Activated CD8-positive, alpha-beta memory T cell treated with anti-CD3 and anti-CD28 coated beads for 1 hour (primary cell): Measurements from ENCODE around the gene TMPRSS11D.

ENCODE experiments used
- DNase-seq, 2 donors: peaks; one replicate each; pipeline ENCODE4 v3.0.0-alpha.2; 2020; ENCODE audit warnings: low read depth in 1 of 2; ENCODE audit errors: extremely low read depth in 1 of 2

Gene TMPRSS11D

GRCh38 chr4:67886281-67886680 is 2.5 kb upstream of the TMPRSS11D start:
- no peak for DNase-seq

- no peak for DNase-seq
Measured at GRCh38 chr4:67885762-67886161, 2.0 kb upstream of the TMPRSS11D start.

- no peak for DNase-seq
Measured at GRCh38 chr4:67884701-67885100, 899 bp upstream of the TMPRSS11D start.

GRCh38 chr4:67883458-67883857 is 344 bp downstream of the TMPRSS11D start:
- DNase-seq = no peak

- no peak for DNase-seq
Measured at GRCh38 chr4:67880866-67881610, 2.8 kb downstream of the TMPRSS11D start.

GRCh38 chr4:67879486-67879885 is 4.3 kb downstream of the TMPRSS11D start:
- DNase-seq = no peak

- DNase-seq = no peak
Measured at GRCh38 chr4:67877086-67877485, 6.7 kb downstream of the TMPRSS11D start.

GRCh38 chr4:67874986-67875385 is 8.8 kb downstream of the TMPRSS11D start:
- no peak for DNase-seq

- DNase-seq = no peak
Measured at GRCh38 chr4:67873116-67873515, 10.7 kb downstream of the TMPRSS11D start.

- DNase-seq = no peak
Measured at GRCh38 chr4:67871867-67872266, 11.9 kb downstream of the TMPRSS11D start.

GRCh38 chr4:67869580-67870190 is 14.1 kb downstream of the TMPRSS11D start:
- no peak for DNase-seq

- DNase-seq = no peak
Measured at GRCh38 chr4:67861513-67861912, 22.3 kb downstream of the TMPRSS11D start.

- no peak for DNase-seq
Measured at GRCh38 chr4:67853336-67853735, 30.5 kb downstream of the TMPRSS11D start.

GRCh38 chr4:67820903-67821302 is 62.9 kb downstream of the TMPRSS11D start:
- no peak for DNase-seq

- no peak for DNase-seq
Measured at GRCh38 chr4:67810011-67810410, 73.8 kb downstream of the TMPRSS11D start.

- DNase-seq = no peak
Measured at GRCh38 chr4:67809502-67809901, 74.3 kb downstream of the TMPRSS11D start.

- no peak for DNase-seq
Measured at GRCh38 chr4:67796810-67797209, 87.0 kb downstream of the TMPRSS11D start.

GRCh38 chr4:67790721-67791120 is 93.1 kb downstream of the TMPRSS11D start:
- DNase-seq = no peak

GRCh38 chr4:67787311-67787710 is 96.5 kb downstream of the TMPRSS11D start:
- DNase-seq = no peak

GRCh38 chr4:67785528-67785927 is 98.3 kb downstream of the TMPRSS11D start:
- DNase-seq = no peak

GRCh38 chr4:67779631-67780030 is 104.2 kb downstream of the TMPRSS11D start:
- no peak for DNase-seq

GRCh38 chr4:67776746-67777145 is 107.1 kb downstream of the TMPRSS11D start:
- DNase-seq = no peak
